Fibroblast of skin of left biceps (primary cell): ENCODE results near the gene ZNF667.

Experiments
- DNase-seq, 2 experiments: peaks; one replicate each; pipeline ENCODE4 v3.0.0-alpha.2; 2013; ENCODE audit warnings: low read depth in 2 of 2

ZNF667 gene

GRCh38 chr19:56476651-56477428, at the start of gene ZNF667:
Gene ZNF667 (minus strand): TSS chr19:56477345. CDS start chr19:56462370, 14,975 bp downstream.
- DNase-seq, result no peak

GRCh38 chr19:56525214-56525860, 48.2 kb upstream of the ZNF667 start:
- no peak for DNase-seq

GRCh38 chr19:56508290-56508778, 31.2 kb upstream of the ZNF667 start:
- no peak for DNase-seq

- DNase-seq, result peak; percentile 95
Observed at GRCh38 chr19:56507446-56508289, 30.5 kb upstream of the ZNF667 start, which contains the start of gene ZNF471. Gene ZNF471 (plus strand): TSS chr19:56507855. CDS start chr19:56511572, 3,717 bp downstream.

GRCh38 chr19:56504581-56504980, 27.4 kb upstream of the ZNF667 start:
- no peak for DNase-seq

GRCh38 chr19:56491399-56491798, 14.3 kb upstream of the ZNF667 start:
- no peak for DNase-seq

GRCh38 chr19:56477429-56478338, 539 bp upstream of the ZNF667 start:
- peak; percentile 72 to 73 for DNase-seq

- no peak for DNase-seq
Observed at GRCh38 chr19:56476093-56476492, 1.1 kb downstream of the ZNF667 start.

GRCh38 chr19:56474308-56474707, 2.8 kb downstream of the ZNF667 start:
- DNase-seq, result no peak

- DNase-seq, result no peak
Observed at GRCh38 chr19:56441206-56441792, 35.8 kb downstream of the ZNF667 start.

- DNase-seq, result no peak
Observed at GRCh38 chr19:56423985-56424353, 53.2 kb downstream of the ZNF667 start.

GRCh38 chr19:56423276-56423984, 53.7 kb downstream of the ZNF667 start:
- no peak for DNase-seq

GRCh38 chr19:56405062-56405461, 72.1 kb downstream of the ZNF667 start:
- DNase-seq, result no peak

GRCh38 chr19:56404705-56405056, 72.5 kb downstream of the ZNF667 start:
- no peak for DNase-seq

- DNase-seq, result peak; percentile 90 to 92
Observed at GRCh38 chr19:56403764-56404704, 73.1 kb downstream of the ZNF667 start, which contains the start of gene ZNF583. Gene ZNF583 (plus strand): TSS chr19:56404332. CDS start chr19:56407115, 2,783 bp downstream.

- no peak for DNase-seq
Observed at GRCh38 chr19:56403261-56403660, 73.9 kb downstream of the ZNF667 start.

GRCh38 chr19:56400485-56400884, 76.7 kb downstream of the ZNF667 start:
- no peak for DNase-seq

GRCh38 chr19:56398809-56399208, 78.3 kb downstream of the ZNF667 start:
- no peak for DNase-seq
